GM12865 (cell line): Measurements from ENCODE around the gene THRB.

ENCODE experiments used
- DNase-seq: peaks from one replicate; pipeline ENCODE4 v3.0.0; 2010; ENCODE audit warnings: low read depth
- H3K4me3 ChIP-seq: 2 replicates; pipeline ENCODE4 v1.5.1; 2011; ENCODE audit warnings: mild to moderate bottlenecking, low read depth, low read length, control low read depth
- CTCF ChIP-seq: IDR thresholded peaks from 2 replicates; pipeline ENCODE4 v1.5.1; 2011; ENCODE audit warnings: low read length, control low read depth, low read depth, inconsistent platforms; ENCODE audit not compliant: insufficient read depth; ENCODE audit errors: missing control alignments

The THRB gene

GRCh38 chr3:24530471-24530870 is 35.8 kb upstream of the THRB start:
- TF ChIP-seq CTCF: no peak
- no peak for DNase-seq
- no peak overlapping the region for H3K4me3 ChIP-seq

GRCh38 chr3:24529210-24529609 is 34.6 kb upstream of the THRB start:
- TF ChIP-seq CTCF: no peak
- no peak for DNase-seq
- no peak overlapping the region for H3K4me3 ChIP-seq

- TF ChIP-seq CTCF: no peak
- no peak for DNase-seq
These were observed 32.1 kb upstream of the THRB start for GRCh38 chr3:24526640-24527212.

GRCh38 chr3:24525557-24525956 is 30.9 kb upstream of the THRB start:
- no peak for DNase-seq
- no peak for TF ChIP-seq CTCF
- H3K4me3 ChIP-seq: no peak overlapping the region

More at GRCh38 chr3:24526640-24527212, 32.1 kb upstream of the THRB start:
- H3K4me3 ChIP-seq: no peak overlapping the region

GRCh38 chr3:24525022-24525421 is 30.4 kb upstream of the THRB start:
- TF ChIP-seq CTCF: no peak

GRCh38 chr3:24523988-24524727 is 29.5 kb upstream of the THRB start:
- no peak for TF ChIP-seq CTCF
- no peak overlapping the region for H3K4me3 ChIP-seq
- no peak for DNase-seq

More at GRCh38 chr3:24525022-24525421, 30.4 kb upstream of the THRB start:
- no peak overlapping the region for H3K4me3 ChIP-seq
- no peak for DNase-seq
